WERI-Rb-1 (cell line): Measurements from ENCODE around the gene CS.
"Not testable (repeated sequence)": the region's sequence is repeated elsewhere in the genome, so short reads cannot be mapped to it uniquely, and the experiment has no call there.

Experiments used
- DNase-seq: peaks from one replicate; pipeline ENCODE4 v3.0.0-alpha.2; 2020
- H3K27ac ChIP-seq: fragments of 250-450 bp; sonication (Bioruptor Pico); 2 replicates; pipeline ENCODE4 v1.5.1; 2020; ENCODE audit warnings: mild to moderate bottlenecking, moderate library complexity
- H3K27me3 ChIP-seq: fragments of 250-450 bp; sonication (Bioruptor Pico); 2 replicates; pipeline ENCODE4 v1.5.1; 2021; ENCODE audit warnings: mild to moderate bottlenecking, low read depth, moderate library complexity; ENCODE audit not compliant: insufficient read depth, severe bottlenecking
- H3K36me3 ChIP-seq: fragments of 250-450 bp; sonication (Bioruptor Pico); 2 replicates; pipeline ENCODE4 v1.5.1; 2020; ENCODE audit warnings: mild to moderate bottlenecking, moderate library complexity
- H3K4me3 ChIP-seq: 2 replicates; pipeline ENCODE4 v1.5.1; 2011; ENCODE audit warnings: low read depth, mild to moderate bottlenecking, control low read depth, low read length
- H3K9me3 ChIP-seq: fragments of 250-450 bp; sonication (Bioruptor Pico); 2 replicates; pipeline ENCODE4 v1.5.1; 2021; ENCODE audit warnings: mild to moderate bottlenecking, moderate library complexity; ENCODE audit not compliant: severe bottlenecking
- TF ChIP-seq, protein P1 (sequence below): IDR thresholded peaks from 2 replicates; pipeline ENCODE4 v1.5.1; 2011; ENCODE audit warnings: low read depth, mild to moderate bottlenecking, control low read depth, inconsistent platforms, low read length

The CS gene

DNA sequence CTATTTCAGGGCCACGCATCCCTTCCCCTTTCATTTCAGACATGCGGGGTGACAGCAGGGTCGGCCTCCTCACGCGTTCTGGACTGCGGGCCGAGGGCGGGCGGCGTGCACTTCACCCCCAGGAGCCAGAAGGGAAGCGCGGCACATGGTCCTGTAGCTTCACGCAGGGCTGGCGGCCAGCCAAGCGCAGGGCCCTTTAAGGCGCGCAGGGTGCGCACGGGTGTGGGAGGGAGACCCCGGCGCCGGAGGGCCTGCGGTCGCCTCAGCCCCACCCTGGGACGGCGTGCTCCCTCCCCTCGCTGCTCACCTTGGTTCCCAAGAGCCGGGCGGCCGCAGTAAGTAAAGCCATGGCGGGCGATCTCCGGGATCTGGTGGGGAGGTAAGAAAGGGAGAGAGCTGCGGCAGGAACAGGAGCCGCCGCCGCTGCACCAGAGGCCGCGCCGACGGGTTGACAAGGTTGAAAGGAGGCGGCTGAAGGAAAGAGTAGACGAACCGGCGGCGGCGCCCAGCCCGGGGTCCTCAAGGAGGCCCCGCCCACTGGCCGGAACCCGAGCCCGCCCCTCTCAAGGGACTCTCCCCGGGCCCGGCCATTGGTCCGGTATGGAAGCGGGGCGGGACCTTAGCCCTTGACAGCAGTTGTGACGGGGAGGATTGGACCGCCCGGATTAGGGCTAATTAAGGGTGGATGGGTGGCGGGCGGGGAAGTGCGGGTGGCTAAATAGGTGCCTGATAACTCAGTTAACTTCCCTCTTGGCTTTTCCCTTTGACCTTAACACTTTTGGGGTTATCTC, at the start of gene CS:
CS (minus strand) TSS at position 478 of the 791 bp plus-strand sequence; CDS start at position 349, 129 bp downstream.
- H3K27me3 ChIP-seq, result no peaks in the 10 kb centered on the region
- DNase-seq, result peak; percentile 99
- no peaks in the 10 kb centered on the region for H3K9me3 ChIP-seq
- H3K27ac ChIP-seq, result peak within 1 kb of the TSS; percentile 86
- H3K36me3 ChIP-seq, result peaks cover 47% of the 10 kb centered on the region
- H3K4me3 ChIP-seq, result peak within 1 kb of the TSS; percentile 71
- TF ChIP-seq, protein P1, sequence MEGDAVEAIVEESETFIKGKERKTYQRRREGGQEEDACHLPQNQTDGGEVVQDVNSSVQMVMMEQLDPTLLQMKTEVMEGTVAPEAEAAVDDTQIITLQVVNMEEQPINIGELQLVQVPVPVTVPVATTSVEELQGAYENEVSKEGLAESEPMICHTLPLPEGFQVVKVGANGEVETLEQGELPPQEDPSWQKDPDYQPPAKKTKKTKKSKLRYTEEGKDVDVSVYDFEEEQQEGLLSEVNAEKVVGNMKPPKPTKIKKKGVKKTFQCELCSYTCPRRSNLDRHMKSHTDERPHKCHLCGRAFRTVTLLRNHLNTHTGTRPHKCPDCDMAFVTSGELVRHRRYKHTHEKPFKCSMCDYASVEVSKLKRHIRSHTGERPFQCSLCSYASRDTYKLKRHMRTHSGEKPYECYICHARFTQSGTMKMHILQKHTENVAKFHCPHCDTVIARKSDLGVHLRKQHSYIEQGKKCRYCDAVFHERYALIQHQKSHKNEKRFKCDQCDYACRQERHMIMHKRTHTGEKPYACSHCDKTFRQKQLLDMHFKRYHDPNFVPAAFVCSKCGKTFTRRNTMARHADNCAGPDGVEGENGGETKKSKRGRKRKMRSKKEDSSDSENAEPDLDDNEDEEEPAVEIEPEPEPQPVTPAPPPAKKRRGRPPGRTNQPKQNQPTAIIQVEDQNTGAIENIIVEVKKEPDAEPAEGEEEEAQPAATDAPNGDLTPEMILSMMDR, result no peak

DNA sequence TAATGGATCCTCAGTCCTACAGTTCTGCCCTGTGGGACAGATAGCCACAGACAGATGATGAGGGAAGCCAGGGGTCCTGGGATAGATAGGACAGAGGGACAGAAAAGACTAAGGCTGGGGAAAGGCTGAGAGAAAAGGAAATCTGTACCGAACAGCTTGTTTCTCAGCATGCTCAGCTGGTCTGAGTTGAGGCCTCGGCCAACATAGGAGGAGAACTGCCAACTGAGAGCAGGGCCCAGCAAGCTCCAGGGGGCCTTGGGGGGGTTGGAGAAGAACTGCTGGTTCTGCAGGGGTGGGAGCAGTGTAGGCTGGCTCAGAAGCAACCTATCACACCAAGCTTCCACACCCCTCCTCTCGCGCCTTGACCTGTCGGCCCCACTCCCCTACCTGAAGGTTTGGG, 48.6 kb upstream of the CS start:
- H3K27me3 ChIP-seq, result no peaks in the 10 kb centered on the region
- no peak for DNase-seq
- H3K36me3 ChIP-seq, result peaks cover 48% of the 10 kb centered on the region
- TF ChIP-seq, protein P1, result no peak
- H3K4me3 ChIP-seq, result no peak overlapping the region
- H3K9me3 ChIP-seq, result no peaks in the 10 kb centered on the region
- no peak overlapping the region for H3K27ac ChIP-seq

DNA sequence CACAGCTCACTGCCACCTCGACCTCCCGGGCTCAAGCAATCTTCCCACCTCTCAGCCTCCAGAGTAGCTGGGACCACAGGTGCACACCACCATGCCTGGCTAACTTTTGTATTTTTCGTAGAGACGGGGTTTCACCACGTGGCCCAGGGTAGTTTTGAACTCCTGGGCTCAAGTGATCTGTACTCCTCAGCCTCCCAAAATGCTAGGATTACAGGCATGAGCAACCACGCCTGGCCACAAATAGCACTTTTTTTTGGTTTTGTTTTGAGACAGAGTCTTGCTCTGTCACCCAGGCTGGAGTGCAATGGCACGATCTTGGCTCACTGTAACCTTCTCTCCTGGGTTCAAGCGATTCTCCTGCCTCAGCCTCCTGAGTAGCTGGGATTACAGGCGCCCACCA, 47.1 kb upstream of the CS start:
- H3K27ac ChIP-seq, H3K9me3 ChIP-seq, H3K27me3 ChIP-seq, DNase-seq, H3K4me3 ChIP-seq: not testable (repeated sequence)
- peaks cover 50% of the 10 kb centered on the region for H3K36me3 ChIP-seq

DNA sequence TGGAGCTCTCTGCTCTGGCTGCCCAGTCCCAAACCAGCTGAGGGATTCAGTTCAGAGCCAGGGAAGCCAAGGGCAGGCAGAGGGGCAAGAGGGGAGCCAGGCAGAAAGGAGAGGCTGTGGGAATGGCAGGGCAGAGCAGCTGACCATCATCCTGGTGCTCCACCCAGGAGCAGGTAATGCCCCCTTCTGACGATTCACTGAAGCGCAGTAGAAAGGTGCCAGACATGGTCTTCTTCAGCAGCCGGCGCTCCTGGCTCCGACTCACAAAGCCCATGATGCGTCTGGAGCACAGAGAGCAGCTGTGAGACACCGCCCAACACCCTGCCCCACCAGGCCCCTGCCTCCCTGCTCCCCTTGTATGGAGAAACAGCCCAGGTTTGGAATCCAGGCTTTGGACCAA, 46.5 kb upstream of the CS start:
- peaks cover 50% of the 10 kb centered on the region for H3K36me3 ChIP-seq
- H3K4me3 ChIP-seq, result no peak overlapping the region
- TF ChIP-seq, protein P1, result peak; percentile 63
- no peak overlapping the region for H3K27ac ChIP-seq
- H3K27me3 ChIP-seq, result no peaks in the 10 kb centered on the region
- DNase-seq, result peak; percentile 56
- H3K9me3 ChIP-seq, result no peaks in the 10 kb centered on the region

DNA sequence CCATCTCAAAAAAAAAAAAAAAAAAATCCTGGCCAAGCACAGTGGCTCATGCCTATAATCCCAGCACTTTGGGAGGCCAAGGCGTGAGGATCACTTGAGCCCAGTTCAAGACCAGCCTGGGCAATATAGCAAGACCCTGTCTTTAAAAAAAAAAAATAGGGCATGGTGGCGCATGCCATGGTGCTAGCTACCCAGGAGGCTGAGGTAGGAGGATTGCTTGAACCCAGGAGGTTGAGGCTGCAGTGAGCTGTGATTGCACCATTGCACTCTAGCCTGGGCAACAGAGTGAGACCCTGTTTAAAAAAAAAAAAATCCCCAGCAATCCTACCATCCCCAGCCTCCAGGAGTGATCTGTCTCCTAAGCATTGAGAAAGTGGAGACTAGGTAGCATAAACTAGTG, 42.2 kb upstream of the CS start:
- not testable (repeated sequence) for H3K27me3 ChIP-seq, H3K9me3 ChIP-seq, DNase-seq, H3K27ac ChIP-seq, H3K4me3 ChIP-seq
- H3K36me3 ChIP-seq, result peaks cover 16% of the 10 kb centered on the region

DNA sequence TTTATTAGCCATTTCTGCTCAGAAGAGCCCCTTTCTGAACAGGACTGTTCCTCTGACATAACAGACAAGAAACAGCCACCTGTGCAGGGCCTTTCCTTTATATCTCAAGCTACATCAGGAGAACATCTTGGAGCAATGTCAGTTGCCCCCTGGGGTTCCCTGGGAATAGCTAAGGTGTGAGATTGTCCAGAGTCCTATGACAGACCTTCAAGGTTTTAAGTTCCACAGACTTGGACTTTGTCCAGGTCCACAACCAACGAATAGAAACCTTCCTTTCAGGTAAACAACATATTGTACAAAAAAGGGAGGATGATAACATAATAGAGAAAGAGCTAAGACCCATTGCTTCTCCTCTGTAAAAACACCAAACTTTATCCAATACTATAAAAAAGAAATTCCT, 41.5 kb upstream of the CS start:
- no peak overlapping the region for H3K4me3 ChIP-seq
- TF ChIP-seq, protein P1, result no peak
- H3K9me3 ChIP-seq, result no peaks in the 10 kb centered on the region
- no peaks in the 10 kb centered on the region for H3K27me3 ChIP-seq
- no peak overlapping the region for H3K27ac ChIP-seq
- peaks cover 13% of the 10 kb centered on the region for H3K36me3 ChIP-seq
- no peak for DNase-seq

DNA sequence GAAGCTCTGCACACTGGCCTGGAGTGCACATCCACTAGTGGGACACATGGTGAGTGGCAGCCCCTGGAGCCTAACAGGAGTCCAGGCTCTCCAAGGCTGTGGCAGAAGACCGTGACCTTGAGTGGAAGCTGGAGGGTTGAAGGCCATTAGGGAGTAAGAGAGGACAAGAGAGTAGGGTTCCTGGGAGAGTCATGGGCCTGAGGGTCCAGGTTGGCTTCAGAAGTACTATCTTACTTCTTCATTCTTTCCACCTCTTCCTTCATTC, 39.0 kb upstream of the CS start:
- no peak for DNase-seq
- Histone ChIP-seq H3K27ac (no peak overlapping the region), H3K4me3 (no peak overlapping the region), H3K27me3 (no peaks in the 10 kb centered on the region), H3K9me3 (no peaks in the 10 kb centered on the region), H3K36me3 (peaks cover 12% of the 10 kb centered on the region)
- TF ChIP-seq, protein P1, result no peak
